ENCODE results near the gene PPAN. TPM values are rescaled to one million over a fixed set of nuclear protein-coding genes. Genes with fewer than 3 reads are reported as not detected.

Gene PPAN
- total and polyA plus RNA-seq, 4 donors: 13.1 to 30.9 (median 24.5) TPM

DNA sequence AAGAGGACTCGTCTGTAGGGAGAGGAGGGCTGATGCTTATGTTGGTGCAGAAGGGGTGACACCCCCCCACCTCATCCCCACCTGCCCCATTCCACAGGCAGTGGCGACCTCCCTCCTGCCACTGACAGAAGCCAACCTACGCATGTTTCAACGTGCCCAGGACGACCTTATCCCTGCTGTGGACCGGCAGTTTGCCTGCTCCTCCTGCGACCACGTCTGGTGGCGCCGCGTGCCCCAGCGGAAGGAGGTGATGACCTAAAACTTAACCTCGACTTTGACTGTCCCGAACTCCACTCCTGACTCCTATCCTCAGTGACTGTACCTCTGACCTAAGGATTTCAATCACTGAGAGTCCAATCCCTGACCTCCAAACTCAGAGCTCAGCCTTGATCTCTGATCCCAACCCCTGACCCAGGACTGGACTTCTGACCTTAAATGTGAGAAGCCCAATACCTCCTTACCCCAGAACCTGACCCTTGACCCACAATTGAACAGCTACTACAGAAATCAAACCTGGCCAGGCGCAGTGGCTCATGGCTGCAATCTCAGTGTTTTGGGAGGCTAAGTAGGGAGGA lies 16.3 kb upstream of the PPAN start:
- no peaks in the 10 kb centered on the region for H3K36me3 ChIP-seq (ENCODE audit: control insufficient read depth in 1 of 2, insufficient read depth in 2 of 2, low read length in 1 of 2)
- intact Hi-C loops (cut with DNase I): no loop called here
- H3K27me3 ChIP-seq (ENCODE audit: control insufficient read depth in 1 of 2, insufficient read depth in 2 of 2, low read length in 1 of 2): no peaks in the 10 kb centered on the region
- no peak for DNase-seq
- no peak overlapping the region for H3K27ac ChIP-seq (ENCODE audit: low read depth in 1 of 2, low read length in 2 of 2)
- 80 to 83% methylated on average over 15 of the region's 15 CpGs for WGBS, 2 donors
- no peak overlapping the region for H3K4me3 ChIP-seq (ENCODE audit: low read length in 2 of 2)
- no peak for ATAC-seq (ENCODE audit: low FRiP score)
- no peaks in the 10 kb centered on the region for H3K9me3 ChIP-seq (ENCODE audit: control insufficient read depth, low read length)
- no peaks in the 10 kb centered on the region for H3K4me1 ChIP-seq (ENCODE audit: control insufficient read depth in 1 of 2, insufficient read depth in 2 of 2, low read length in 2 of 2)

DNA sequence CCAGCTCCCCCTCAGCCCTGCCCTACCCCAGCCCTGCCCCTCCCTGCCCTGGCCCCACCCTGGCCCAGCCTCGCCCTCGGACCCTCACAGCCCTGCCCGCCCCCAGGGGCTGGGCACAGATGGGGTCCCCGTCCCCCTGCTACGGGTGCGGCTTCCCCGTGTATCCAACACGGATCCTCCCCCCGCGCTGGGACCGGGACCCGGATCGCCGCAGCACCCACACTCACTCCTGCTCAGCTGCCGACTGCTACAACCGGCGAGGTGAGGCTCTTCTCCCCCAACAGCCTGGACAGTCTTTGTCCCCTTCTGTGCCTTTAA lies 14.8 kb upstream of the PPAN start:
- H3K27me3 ChIP-seq (ENCODE audit: control insufficient read depth in 1 of 2, insufficient read depth in 2 of 2, low read length in 1 of 2): no peaks in the 10 kb centered on the region
- intact Hi-C loops (cut with DNase I): no loop called here
- no peak overlapping the region for H3K4me3 ChIP-seq (ENCODE audit: low read length in 2 of 2)
- H3K4me1 ChIP-seq (ENCODE audit: control insufficient read depth in 1 of 2, insufficient read depth in 2 of 2, low read length in 2 of 2): no peaks in the 10 kb centered on the region
- H3K9me3 ChIP-seq (ENCODE audit: control insufficient read depth, low read length): no peaks in the 10 kb centered on the region
- no peaks in the 10 kb centered on the region for H3K36me3 ChIP-seq (ENCODE audit: control insufficient read depth in 1 of 2, insufficient read depth in 2 of 2, low read length in 1 of 2)
- no peak overlapping the region for H3K27ac ChIP-seq (ENCODE audit: low read depth in 1 of 2, low read length in 2 of 2)
- 91 to 93% methylated on average over 12 to 17 of the region's 17 CpGs for WGBS, 2 donors
- ATAC-seq (ENCODE audit: low FRiP score): no peak
- DNase-seq: no peak

DNA sequence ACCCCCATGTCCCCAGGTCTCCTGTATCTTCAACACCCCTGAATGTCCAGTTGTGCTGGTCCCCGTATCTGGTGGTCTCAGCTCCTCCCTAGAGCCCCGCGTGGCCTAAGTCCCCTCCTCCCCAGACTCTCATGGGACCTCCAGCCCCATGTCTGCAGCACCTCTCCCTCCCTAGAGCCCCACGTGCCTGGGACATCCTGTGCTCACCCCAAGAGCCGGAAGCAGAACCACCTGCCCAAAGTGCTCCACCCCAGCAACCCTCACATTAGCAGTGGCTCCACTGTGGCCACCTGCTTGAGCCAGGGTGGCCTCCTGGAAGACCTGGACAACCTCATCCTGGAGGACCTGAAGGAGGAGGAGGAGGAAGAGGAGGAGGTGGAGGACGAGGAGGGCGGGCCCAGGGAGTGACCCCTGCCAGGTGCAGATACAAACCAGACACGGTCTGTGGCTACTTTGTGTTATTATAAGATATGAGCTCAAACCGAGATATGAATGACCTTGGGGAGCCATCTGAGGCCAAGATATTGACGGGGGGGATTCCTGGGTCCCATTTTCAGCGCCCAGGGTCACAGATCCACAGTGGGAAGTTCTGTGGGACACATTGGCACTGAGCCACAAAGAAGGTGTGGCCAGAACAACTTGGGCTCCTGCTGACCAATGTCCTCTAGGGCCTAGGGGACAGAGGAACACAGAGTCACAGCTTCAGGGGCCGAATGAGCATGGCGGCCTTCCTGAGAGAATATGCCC lies 14.1 kb upstream of the PPAN start:
- WGBS, 2 donors: 73 to 79% methylated on average over 13 of the region's 13 CpGs

DNA sequence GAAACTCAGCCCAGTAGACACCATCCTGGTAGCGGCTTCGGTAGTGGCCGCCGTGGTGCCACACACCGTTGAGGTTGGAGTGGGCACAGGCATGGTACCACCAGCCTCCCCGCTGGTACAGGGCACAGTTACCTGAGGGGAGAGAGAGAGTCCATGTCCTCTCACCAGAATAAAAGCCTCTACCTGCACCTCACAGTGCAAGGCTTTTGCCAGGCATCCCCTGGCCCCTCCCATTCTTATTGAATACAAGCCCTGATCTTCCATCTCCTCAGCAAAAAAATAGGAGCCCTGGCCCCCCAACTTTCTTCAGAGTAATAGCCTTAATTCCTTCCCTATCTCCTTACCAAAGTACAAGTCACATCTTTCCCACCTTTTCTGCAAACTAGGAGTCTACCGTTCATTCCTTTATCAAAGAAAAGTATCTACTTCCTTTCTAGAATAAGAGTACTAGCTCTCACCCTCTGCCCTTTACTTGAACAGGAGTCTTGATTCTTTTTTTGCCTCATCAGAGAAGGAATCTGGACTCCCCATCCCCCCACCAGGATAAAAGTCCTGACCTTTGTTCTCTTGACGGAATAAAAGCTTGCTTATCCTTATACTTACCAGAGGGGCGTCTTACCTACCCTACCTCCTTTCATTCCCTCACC lies 13.4 kb upstream of the PPAN start:
- Histone ChIP-seq H3K9me3 (ENCODE audit: control insufficient read depth, low read length) (no peaks in the 10 kb centered on the region), H3K27ac (ENCODE audit: low read depth in 1 of 2, low read length in 2 of 2) (no peak overlapping the region), H3K36me3 (ENCODE audit: control insufficient read depth in 1 of 2, insufficient read depth in 2 of 2, low read length in 1 of 2) (no peaks in the 10 kb centered on the region), H3K4me3 (ENCODE audit: low read length in 2 of 2) (no peak overlapping the region), H3K27me3 (ENCODE audit: control insufficient read depth in 1 of 2, insufficient read depth in 2 of 2, low read length in 1 of 2) (no peaks in the 10 kb centered on the region), H3K4me1 (ENCODE audit: control insufficient read depth in 1 of 2, insufficient read depth in 2 of 2, low read length in 2 of 2) (no peaks in the 10 kb centered on the region)
- DNase-seq (no peak), ATAC-seq (ENCODE audit: low FRiP score) (no peak)
- intact Hi-C loops (cut with DNase I): no loop called here
- WGBS, 2 donors: 92 to 93% methylated on average over 9 of the region's 9 CpGs

More for the DNA sequence above, 14.1 kb upstream of the PPAN start:
- H3K36me3 ChIP-seq (ENCODE audit: control insufficient read depth in 1 of 2, insufficient read depth in 2 of 2, low read length in 1 of 2): no peaks in the 10 kb centered on the region
- H3K4me3 ChIP-seq (ENCODE audit: low read length in 2 of 2): no peak overlapping the region
- H3K27me3 ChIP-seq (ENCODE audit: control insufficient read depth in 1 of 2, insufficient read depth in 2 of 2, low read length in 1 of 2): no peaks in the 10 kb centered on the region
- DNase-seq (no peak), ATAC-seq (ENCODE audit: low FRiP score) (no peak)
- intact Hi-C loops (cut with DNase I): no loop called here
- no peaks in the 10 kb centered on the region for H3K9me3 ChIP-seq (ENCODE audit: control insufficient read depth, low read length)
- H3K27ac ChIP-seq (ENCODE audit: low read depth in 1 of 2, low read length in 2 of 2): no peak overlapping the region
- no peaks in the 10 kb centered on the region for H3K4me1 ChIP-seq (ENCODE audit: control insufficient read depth in 1 of 2, insufficient read depth in 2 of 2, low read length in 2 of 2)

- no peak for DNase-seq
- Histone ChIP-seq H3K9me3 (ENCODE audit: control insufficient read depth, low read length) (no peaks in the 10 kb centered on the region), H3K27me3 (ENCODE audit: control insufficient read depth in 1 of 2, insufficient read depth in 2 of 2, low read length in 1 of 2) (no peaks in the 10 kb centered on the region), H3K4me3 (ENCODE audit: low read length in 2 of 2) (no peak overlapping the region), H3K36me3 (ENCODE audit: control insufficient read depth in 1 of 2, insufficient read depth in 2 of 2, low read length in 1 of 2) (no peaks in the 10 kb centered on the region), H3K4me1 (ENCODE audit: control insufficient read depth in 1 of 2, insufficient read depth in 2 of 2, low read length in 2 of 2) (no peaks in the 10 kb centered on the region), H3K27ac (ENCODE audit: low read depth in 1 of 2, low read length in 2 of 2) (no peak overlapping the region)
- no peak for ATAC-seq (ENCODE audit: low FRiP score)
- intact Hi-C loops (cut with DNase I): no loop called here
- 85 to 87% methylated on average over 22 of the region's 22 CpGs for WGBS, 2 donors
These were observed 12.6 kb upstream of the PPAN start for GRCh38 chr19:10093295-10094186.

DNA sequence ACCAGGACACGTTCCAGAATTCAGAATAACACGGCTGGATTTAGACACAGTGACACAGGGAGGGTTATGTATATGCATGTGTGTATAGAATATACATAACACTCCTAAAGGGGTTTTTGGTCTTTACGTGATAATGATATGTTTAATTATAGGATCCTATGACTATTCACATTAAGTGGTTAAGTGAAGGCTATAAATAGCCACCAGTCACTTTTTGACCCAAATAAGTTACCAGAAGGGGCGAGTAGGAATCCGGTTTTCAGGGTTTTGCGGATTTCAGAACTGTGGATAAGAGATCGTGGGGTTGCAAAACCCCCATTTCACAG lies 10.6 kb upstream of the PPAN start:
- H3K4me3 ChIP-seq (ENCODE audit: low read length in 2 of 2): no peak overlapping the region
- H3K27ac ChIP-seq (ENCODE audit: low read depth in 1 of 2, low read length in 2 of 2): no peak overlapping the region
- intact Hi-C loops (cut with DNase I): no loop called here
- no peaks in the 10 kb centered on the region for H3K36me3 ChIP-seq (ENCODE audit: control insufficient read depth in 1 of 2, insufficient read depth in 2 of 2, low read length in 1 of 2)
- WGBS, 2 donors: 6 to 16% methylated on average over 7 of the region's 7 CpGs
- DNase-seq (no peak), ATAC-seq (ENCODE audit: low FRiP score) (no peak)
- H3K9me3 ChIP-seq (ENCODE audit: control insufficient read depth, low read length): no peaks in the 10 kb centered on the region
- no peaks in the 10 kb centered on the region for H3K27me3 ChIP-seq (ENCODE audit: control insufficient read depth in 1 of 2, insufficient read depth in 2 of 2, low read length in 1 of 2)
- H3K4me1 ChIP-seq (ENCODE audit: control insufficient read depth in 1 of 2, insufficient read depth in 2 of 2, low read length in 2 of 2): no peaks in the 10 kb centered on the region

GRCh38 chr19:10095948-10096614 lies 10.1 kb upstream of the PPAN start:
- 1 to 2% methylated on average over 88 to 97 of the region's 97 CpGs for WGBS, 2 donors
- peak; percentile 92 to 96 for DNase-seq
- Histone ChIP-seq H3K27me3 (ENCODE audit: control insufficient read depth in 1 of 2, insufficient read depth in 2 of 2, low read length in 1 of 2) (no peaks in the 10 kb centered on the region), H3K4me1 (ENCODE audit: control insufficient read depth in 1 of 2, insufficient read depth in 2 of 2, low read length in 2 of 2) (no peaks in the 10 kb centered on the region), H3K36me3 (ENCODE audit: control insufficient read depth in 1 of 2, insufficient read depth in 2 of 2, low read length in 1 of 2) (no peaks in the 10 kb centered on the region), H3K27ac (ENCODE audit: low read depth in 1 of 2, low read length in 2 of 2) (peak overlapping the region in 1 of 2 donors; percentile 9), H3K4me3 (ENCODE audit: low read length in 2 of 2) (no peak overlapping the region), H3K9me3 (ENCODE audit: control insufficient read depth, low read length) (no peaks in the 10 kb centered on the region)
- intact Hi-C loops (cut with DNase I): no loop called here
- peak; percentile 93 for ATAC-seq (ENCODE audit: low FRiP score)

- H3K4me1 ChIP-seq (ENCODE audit: control insufficient read depth in 1 of 2, insufficient read depth in 2 of 2, low read length in 2 of 2): no peaks in the 10 kb centered on the region
- H3K36me3 ChIP-seq (ENCODE audit: control insufficient read depth in 1 of 2, insufficient read depth in 2 of 2, low read length in 1 of 2): no peaks in the 10 kb centered on the region
- WGBS, 2 donors: 23 to 27% methylated on average over 26 of the region's 26 CpGs
- no peaks in the 10 kb centered on the region for H3K27me3 ChIP-seq (ENCODE audit: control insufficient read depth in 1 of 2, insufficient read depth in 2 of 2, low read length in 1 of 2)
- no peak overlapping the region for H3K4me3 ChIP-seq (ENCODE audit: low read length in 2 of 2)
- H3K9me3 ChIP-seq (ENCODE audit: control insufficient read depth, low read length): no peaks in the 10 kb centered on the region
- peak in 1 of 2 donors; percentile 72 for DNase-seq
- peak; percentile 3 for ATAC-seq (ENCODE audit: low FRiP score)
- intact Hi-C loops (cut with DNase I): no loop called here
- H3K27ac ChIP-seq (ENCODE audit: low read depth in 1 of 2, low read length in 2 of 2): no peak overlapping the region
These were observed 9.6 kb upstream of the PPAN start for GRCh38 chr19:10096615-10096963.

All from aorta (tissue), 5 donors.